Measurements from ENCODE around the gene HPD. TPM values are rescaled to one million over a fixed set of nuclear protein-coding genes. Genes with fewer than 3 reads are reported as not detected.

HPD gene
- total RNA-seq, 1 experiment from 2014 or later = 0.20 TPM

DNA sequence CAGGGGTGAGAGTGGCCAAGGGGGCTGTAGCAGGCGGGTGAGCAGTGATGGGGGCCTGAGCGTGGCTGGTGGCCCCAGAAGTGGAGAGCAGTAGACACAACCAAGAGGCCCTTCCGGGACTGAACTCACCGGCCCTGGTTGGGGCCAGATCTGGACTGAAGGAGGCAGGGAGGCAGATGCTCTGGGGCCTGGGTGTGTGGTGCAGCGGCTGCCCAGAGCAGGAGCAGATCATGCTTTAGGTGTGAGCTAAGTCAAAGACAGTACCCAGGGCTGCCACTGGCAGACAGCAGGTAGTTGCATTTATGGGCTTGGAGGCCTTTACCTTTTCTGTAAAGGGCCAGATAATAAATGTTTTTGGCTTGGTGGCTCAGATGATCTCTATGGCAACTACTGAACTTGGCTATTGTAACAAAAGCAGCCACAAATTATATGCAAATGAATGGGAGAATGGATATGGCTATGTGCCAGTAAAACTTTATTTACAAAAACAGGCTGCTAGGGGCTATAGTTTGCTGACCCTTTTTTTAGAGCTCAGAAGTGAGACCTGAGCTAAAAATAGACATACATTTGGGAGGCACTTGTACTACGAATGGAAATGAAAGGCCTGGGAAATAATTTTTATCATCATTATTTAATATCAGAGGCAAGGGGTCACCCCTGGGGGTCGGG is 29.3 kb downstream of the HPD start:
- POLR2A ChIA-PET = no interaction called here
- no peak overlapping the region for H3K4me3 ChIP-seq (ENCODE audit: low read depth, low read length)
- intact Hi-C loops (cut with micrococcal nuclease; ENCODE audit: unreplicated experiment) = no loop called here
- H3K9me3 ChIP-seq = no peaks in the 10 kb centered on the region
- DNase-seq = no peak
- H3K9me3 Mint-ChIP-seq (ENCODE audit: unreplicated experiment) = no peaks in the 10 kb centered on the region
- peaks cover 43% of the 10 kb centered on the region for H3K36me3 Mint-ChIP-seq (ENCODE audit: insufficient read depth, unreplicated experiment)
- BruUV-seq (replicated peaks) = no TSS peak
- H3K4me3 Mint-ChIP-seq (ENCODE audit: unreplicated experiment) = no peak overlapping the region
- no peak overlapping the region for H3K27ac Mint-ChIP-seq (ENCODE audit: unreplicated experiment)
- H3K36me3 ChIP-seq (ENCODE audit: control insufficient read depth, insufficient read depth, low read length) = no peaks in the 10 kb centered on the region
- peaks cover 5% of the 10 kb centered on the region for H3K4me1 Mint-ChIP-seq (ENCODE audit: low read depth, unreplicated experiment)
- no peaks in the 10 kb centered on the region for H3K27me3 Mint-ChIP-seq (ENCODE audit: insufficient read depth, unreplicated experiment)
- no peaks in the 10 kb centered on the region for H3K27me3 ChIP-seq (replicated peaks; ENCODE audit: control insufficient read depth, insufficient read depth, low read length)
- CTCF ChIA-PET = interaction anchor here (1.3 kb wide), 1 partner anchor 19 kb away, joined by 3 read pairs; no protein-coding TSS in a partner anchor
- TF ChIP-seq, protein P1, sequence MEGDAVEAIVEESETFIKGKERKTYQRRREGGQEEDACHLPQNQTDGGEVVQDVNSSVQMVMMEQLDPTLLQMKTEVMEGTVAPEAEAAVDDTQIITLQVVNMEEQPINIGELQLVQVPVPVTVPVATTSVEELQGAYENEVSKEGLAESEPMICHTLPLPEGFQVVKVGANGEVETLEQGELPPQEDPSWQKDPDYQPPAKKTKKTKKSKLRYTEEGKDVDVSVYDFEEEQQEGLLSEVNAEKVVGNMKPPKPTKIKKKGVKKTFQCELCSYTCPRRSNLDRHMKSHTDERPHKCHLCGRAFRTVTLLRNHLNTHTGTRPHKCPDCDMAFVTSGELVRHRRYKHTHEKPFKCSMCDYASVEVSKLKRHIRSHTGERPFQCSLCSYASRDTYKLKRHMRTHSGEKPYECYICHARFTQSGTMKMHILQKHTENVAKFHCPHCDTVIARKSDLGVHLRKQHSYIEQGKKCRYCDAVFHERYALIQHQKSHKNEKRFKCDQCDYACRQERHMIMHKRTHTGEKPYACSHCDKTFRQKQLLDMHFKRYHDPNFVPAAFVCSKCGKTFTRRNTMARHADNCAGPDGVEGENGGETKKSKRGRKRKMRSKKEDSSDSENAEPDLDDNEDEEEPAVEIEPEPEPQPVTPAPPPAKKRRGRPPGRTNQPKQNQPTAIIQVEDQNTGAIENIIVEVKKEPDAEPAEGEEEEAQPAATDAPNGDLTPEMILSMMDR (IDR thresholded peaks at IDR 0.05; ENCODE audit: insufficient read depth in 1 of 2, low read depth in 1 of 2, low read length in 1 of 2, severe bottlenecking in 1 of 2, unreplicated experiment in 1 of 2) = no peak
- no peaks in the 10 kb centered on the region for H3K4me1 ChIP-seq

DNA sequence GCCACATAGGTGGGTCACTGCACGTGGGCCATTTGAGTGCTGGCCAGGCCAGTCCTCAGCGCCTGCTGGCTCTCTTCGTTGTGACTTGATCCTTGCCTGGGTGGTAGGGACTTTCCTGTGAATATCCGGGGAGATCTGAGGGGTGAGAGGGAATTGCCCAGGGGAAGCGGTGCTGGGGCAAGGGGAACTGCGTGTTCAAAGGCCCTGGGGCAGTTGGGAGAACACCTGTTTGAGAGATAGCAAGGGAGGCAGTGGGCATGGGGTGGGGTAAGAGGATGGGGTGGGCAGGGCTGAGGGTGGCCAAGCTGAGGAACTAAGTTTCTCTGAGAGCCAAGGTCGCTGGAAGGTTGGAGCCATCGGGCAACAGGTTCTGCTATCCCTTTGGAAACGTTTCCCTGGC is 29.8 kb downstream of the HPD start:
- POLR2A ChIA-PET = no interaction called here

DNA sequence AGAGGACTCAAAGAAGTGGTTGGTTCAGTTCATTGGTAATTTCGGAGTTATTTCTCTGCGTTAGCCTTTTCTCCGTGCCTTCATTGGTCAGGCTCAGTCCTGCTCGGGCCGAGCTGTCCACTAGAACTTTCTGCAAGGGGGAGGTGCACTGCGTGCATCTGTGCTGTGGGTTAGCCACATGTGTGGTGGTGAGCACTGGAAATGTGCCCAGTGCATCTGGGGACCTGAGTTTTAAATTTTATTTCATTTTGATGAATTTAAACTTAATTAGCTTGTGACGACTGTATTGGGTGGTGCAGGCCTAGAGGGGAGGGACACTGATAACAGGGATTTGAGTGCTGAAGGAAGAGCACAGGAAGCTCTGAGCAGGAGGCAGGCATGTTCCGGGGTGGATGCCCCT is 30.4 kb downstream of the HPD start:
- TF ChIP-seq, protein P1 (IDR thresholded peaks at IDR 0.05; ENCODE audit: insufficient read depth in 1 of 2, low read depth in 1 of 2, low read length in 1 of 2, severe bottlenecking in 1 of 2, unreplicated experiment in 1 of 2) = no peak
- H3K27me3 Mint-ChIP-seq (ENCODE audit: insufficient read depth, unreplicated experiment) = no peaks in the 10 kb centered on the region
- H3K27ac Mint-ChIP-seq (ENCODE audit: unreplicated experiment) = no peak overlapping the region
- no TSS peak for BruUV-seq (replicated peaks)
- H3K4me3 ChIP-seq (ENCODE audit: low read depth, low read length) = no peak overlapping the region
- H3K4me3 Mint-ChIP-seq (ENCODE audit: unreplicated experiment) = no peak overlapping the region
- H3K4me1 ChIP-seq = no peaks in the 10 kb centered on the region
- H3K4me1 Mint-ChIP-seq (ENCODE audit: low read depth, unreplicated experiment) = peaks cover 5% of the 10 kb centered on the region
- no peak for DNase-seq
- peaks cover 48% of the 10 kb centered on the region for H3K36me3 Mint-ChIP-seq (ENCODE audit: insufficient read depth, unreplicated experiment)
- POLR2A ChIA-PET = interaction anchor here (1.2 kb wide), 1 partner anchor 29 kb away, joined by 4 read pairs; no protein-coding TSS in a partner anchor
- no peaks in the 10 kb centered on the region for H3K27me3 ChIP-seq (replicated peaks; ENCODE audit: control insufficient read depth, insufficient read depth, low read length)
- H3K9me3 Mint-ChIP-seq (ENCODE audit: unreplicated experiment) = no peaks in the 10 kb centered on the region
- CTCF ChIA-PET = interaction anchor here (0.9 to 1.3 kb wide), 2 partner anchors 18 to 60 kb away, joined by 3 to 4 read pairs; partner anchors contain the start of gene PSMD9
- intact Hi-C loops (cut with micrococcal nuclease; ENCODE audit: unreplicated experiment) = no loop called here
- H3K36me3 ChIP-seq (ENCODE audit: control insufficient read depth, insufficient read depth, low read length) = no peaks in the 10 kb centered on the region
- no peaks in the 10 kb centered on the region for H3K9me3 ChIP-seq

More for the DNA sequence above, 29.8 kb downstream of the HPD start:
- no peak overlapping the region for H3K4me3 Mint-ChIP-seq (ENCODE audit: unreplicated experiment)
- H3K27me3 ChIP-seq (replicated peaks; ENCODE audit: control insufficient read depth, insufficient read depth, low read length) = no peaks in the 10 kb centered on the region
- H3K27ac Mint-ChIP-seq (ENCODE audit: unreplicated experiment) = no peak overlapping the region
- H3K4me3 ChIP-seq (ENCODE audit: low read depth, low read length) = no peak overlapping the region
- no TSS peak for BruUV-seq (replicated peaks)
- H3K4me1 ChIP-seq = no peaks in the 10 kb centered on the region
- no peaks in the 10 kb centered on the region for H3K36me3 ChIP-seq (ENCODE audit: control insufficient read depth, insufficient read depth, low read length)
- peaks cover 5% of the 10 kb centered on the region for H3K4me1 Mint-ChIP-seq (ENCODE audit: low read depth, unreplicated experiment)
- intact Hi-C loops (cut with micrococcal nuclease; ENCODE audit: unreplicated experiment) = no loop called here
- no peak for DNase-seq
- TF ChIP-seq, protein P1 (IDR thresholded peaks at IDR 0.05; ENCODE audit: insufficient read depth in 1 of 2, low read depth in 1 of 2, low read length in 1 of 2, severe bottlenecking in 1 of 2, unreplicated experiment in 1 of 2) = no peak
- no peaks in the 10 kb centered on the region for H3K9me3 Mint-ChIP-seq (ENCODE audit: unreplicated experiment)
- no peaks in the 10 kb centered on the region for H3K27me3 Mint-ChIP-seq (ENCODE audit: insufficient read depth, unreplicated experiment)
- peaks cover 44% of the 10 kb centered on the region for H3K36me3 Mint-ChIP-seq (ENCODE audit: insufficient read depth, unreplicated experiment)
- H3K9me3 ChIP-seq = no peaks in the 10 kb centered on the region
- CTCF ChIA-PET = interaction anchor here (0.9 to 1.3 kb wide), 2 partner anchors 18 to 60 kb away, joined by 3 to 4 read pairs; partner anchors contain the start of gene PSMD9

Measured in Caco-2 (cell line).